Stimulated activated effector memory CD8-positive, alpha-beta T cell treated with anti-CD3 and anti-CD28 coated beads, Interleukin-12 subunit alpha, Interleukin-12 subunit beta, amount 100 ng/mL, for 72 hours (primary cell): ENCODE data around the gene LARP7.
"Not testable (repeated sequence)": the region's sequence is repeated elsewhere in the genome, so short reads cannot be mapped to it uniquely, and the experiment has no call there.

Experiments
- ATAC-seq: fragments of 150-1000 bp; cut with Tn5 transposase; 2 replicates; pipeline ENCODE4 v1.10.0; 2021
- DNase-seq, 2 donors: peaks; one replicate each; pipeline ENCODE4 v3.0.0; 2021 to 2022; ENCODE audit warnings: low spot score in 2 of 2
- H3K27ac Mint-ChIP-seq: one replicate; pipeline ENCODE4 v1.8.0; 2022; ENCODE audit warnings: mild to moderate bottlenecking, mixed read lengths
- H3K36me3 Mint-ChIP-seq: one replicate; pipeline ENCODE4 v1.8.0; 2022; ENCODE audit warnings: mild to moderate bottlenecking, mixed read lengths
- H3K4me1 Mint-ChIP-seq: one replicate; pipeline ENCODE4 v1.8.0; 2022; ENCODE audit warnings: mixed read lengths
- H3K4me3 Mint-ChIP-seq: one replicate; pipeline ENCODE4 v1.8.0; 2022; ENCODE audit warnings: mild to moderate bottlenecking, mixed read lengths
- H3K9me3 Mint-ChIP-seq: one replicate; pipeline ENCODE4 v1.8.0; 2022; ENCODE audit warnings: mixed read lengths

LARP7 gene

DNA sequence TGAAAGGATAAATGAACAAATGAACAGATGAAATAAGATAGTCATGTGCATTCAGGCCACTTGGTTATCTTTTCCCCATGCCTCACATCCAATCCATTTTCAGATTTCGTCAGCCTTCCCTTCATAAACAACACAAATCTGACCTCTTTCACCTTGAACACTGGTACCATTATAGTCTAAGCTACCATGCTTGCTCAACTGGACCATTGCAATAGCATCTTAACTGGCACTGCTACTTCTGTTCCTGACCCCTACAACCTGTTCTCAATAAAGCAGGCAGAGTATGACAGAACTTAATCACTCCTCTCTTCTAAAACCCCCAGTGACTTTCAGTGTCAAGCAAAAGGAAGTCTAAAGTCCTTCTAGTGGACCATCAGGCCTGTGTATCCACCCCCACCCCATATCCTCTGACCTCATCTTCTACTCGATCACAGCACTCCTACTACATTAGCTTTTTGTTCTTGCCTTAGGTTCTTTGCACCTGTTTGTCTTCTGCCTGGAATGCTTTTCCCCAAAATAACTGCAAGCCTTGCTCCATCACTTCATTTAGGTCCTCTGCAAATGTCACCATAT is 40.7 kb downstream of the LARP7 start:
- Mint-ChIP-seq H3K9me3 (no peaks in the 10 kb centered on the region), H3K27ac (no peak overlapping the region), H3K4me3 (no peak overlapping the region), H3K4me1 (peaks cover 7% of the 10 kb centered on the region), H3K36me3 (no peaks in the 10 kb centered on the region)
- no peak for DNase-seq
- ATAC-seq = no peak

DNA sequence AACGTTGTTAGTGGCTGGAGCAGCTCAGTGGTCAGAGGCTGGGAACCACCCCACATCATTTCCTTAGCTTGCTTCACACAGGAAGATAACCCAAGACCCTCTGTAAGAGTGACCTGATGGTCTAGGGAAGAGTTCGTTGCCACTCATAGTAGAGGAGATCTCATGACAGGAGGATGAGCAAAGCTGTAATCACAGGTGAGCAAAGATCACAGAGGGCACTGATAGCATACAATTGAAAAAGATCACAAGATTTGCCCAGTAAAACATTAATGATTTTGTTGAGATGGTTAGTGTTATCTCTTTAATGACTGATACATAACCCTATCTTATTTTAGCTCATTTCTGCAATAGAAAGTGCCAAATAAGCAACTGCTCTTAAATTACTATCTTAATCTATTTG is 44.1 kb downstream of the LARP7 start:
- peaks cover 7% of the 10 kb centered on the region for H3K4me1 Mint-ChIP-seq
- no peak for DNase-seq
- no peak overlapping the region for H3K27ac Mint-ChIP-seq
- H3K36me3 Mint-ChIP-seq = no peaks in the 10 kb centered on the region
- H3K9me3 Mint-ChIP-seq = no peaks in the 10 kb centered on the region
- H3K4me3 Mint-ChIP-seq = no peak overlapping the region
- no peak for ATAC-seq

DNA sequence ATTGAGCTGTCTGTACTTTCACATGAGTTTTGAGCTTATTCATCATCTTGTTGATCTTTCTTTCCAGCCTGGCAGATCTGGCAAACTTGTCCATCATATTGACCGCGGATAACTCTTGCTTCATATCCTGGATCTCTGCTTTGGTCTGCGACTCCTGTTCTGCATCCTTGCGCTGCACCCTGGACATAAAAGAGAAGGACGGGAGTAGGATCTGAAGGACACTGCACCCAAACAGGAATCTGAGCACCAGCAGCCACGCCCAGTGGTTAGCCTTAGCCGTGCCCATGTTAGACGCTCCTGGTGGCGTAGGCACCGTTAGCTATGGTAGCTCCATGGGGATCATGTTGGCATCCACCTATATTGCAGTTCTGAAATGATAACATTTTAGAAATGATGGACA is 56.6 kb downstream of the LARP7 start:
- H3K4me1 Mint-ChIP-seq = no peaks in the 10 kb centered on the region
- no peaks in the 10 kb centered on the region for H3K9me3 Mint-ChIP-seq
- H3K27ac Mint-ChIP-seq = no peak overlapping the region
- DNase-seq (no peak), ATAC-seq (no peak)
- H3K36me3 Mint-ChIP-seq = no peaks in the 10 kb centered on the region
- H3K4me3 Mint-ChIP-seq = no peak overlapping the region

DNA sequence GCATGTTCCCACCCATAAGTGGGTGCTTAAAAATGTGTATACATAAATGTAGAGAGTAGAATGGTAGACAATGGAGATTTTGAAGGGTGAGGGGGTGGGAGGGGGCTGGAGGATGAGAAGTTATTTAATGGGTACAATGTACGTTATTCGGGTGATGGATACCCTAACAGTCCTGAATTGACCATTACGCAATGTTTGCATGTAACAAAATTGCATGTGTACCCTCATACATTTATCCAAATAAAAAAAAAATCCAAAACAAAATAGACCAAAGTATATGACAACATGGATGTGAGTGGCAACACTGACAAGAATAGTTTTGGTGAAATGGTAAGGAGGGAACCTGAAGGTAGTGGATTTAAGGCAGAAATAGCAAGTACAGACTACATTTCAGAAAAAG is 63.7 kb downstream of the LARP7 start:
- DNase-seq = no peak
- no peaks in the 10 kb centered on the region for H3K36me3 Mint-ChIP-seq
- H3K27ac Mint-ChIP-seq = no peak overlapping the region
- H3K4me1 Mint-ChIP-seq = peaks cover 15% of the 10 kb centered on the region
- ATAC-seq = no peak
- no peaks in the 10 kb centered on the region for H3K9me3 Mint-ChIP-seq
- H3K4me3 Mint-ChIP-seq = no peak overlapping the region

DNA sequence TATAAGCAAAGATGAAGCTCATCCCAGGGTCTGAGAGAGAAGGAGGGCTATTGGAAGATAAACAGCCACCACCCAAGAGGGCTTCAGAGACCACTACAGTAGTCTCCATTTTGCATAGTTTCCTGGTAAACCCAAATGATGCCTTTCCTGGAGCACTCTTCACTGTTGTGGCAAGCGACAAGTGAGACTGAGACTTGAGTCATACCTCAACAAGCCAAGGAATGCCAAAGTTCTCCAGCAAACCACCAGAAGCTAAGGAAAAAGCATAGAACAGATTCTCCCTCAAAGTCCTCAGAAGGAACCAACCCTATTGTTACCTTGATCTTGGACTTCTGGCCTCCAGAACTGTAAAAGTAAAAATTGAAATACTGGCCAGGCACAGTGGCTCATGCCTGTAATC is 65.9 kb downstream of the LARP7 start:
- DNase-seq = no peak
- Mint-ChIP-seq H3K4me3 (no peak overlapping the region), H3K27ac (no peak overlapping the region), H3K36me3 (no peaks in the 10 kb centered on the region), H3K9me3 (no peaks in the 10 kb centered on the region), H3K4me1 (peaks cover 26% of the 10 kb centered on the region)
- no peak for ATAC-seq

DNA sequence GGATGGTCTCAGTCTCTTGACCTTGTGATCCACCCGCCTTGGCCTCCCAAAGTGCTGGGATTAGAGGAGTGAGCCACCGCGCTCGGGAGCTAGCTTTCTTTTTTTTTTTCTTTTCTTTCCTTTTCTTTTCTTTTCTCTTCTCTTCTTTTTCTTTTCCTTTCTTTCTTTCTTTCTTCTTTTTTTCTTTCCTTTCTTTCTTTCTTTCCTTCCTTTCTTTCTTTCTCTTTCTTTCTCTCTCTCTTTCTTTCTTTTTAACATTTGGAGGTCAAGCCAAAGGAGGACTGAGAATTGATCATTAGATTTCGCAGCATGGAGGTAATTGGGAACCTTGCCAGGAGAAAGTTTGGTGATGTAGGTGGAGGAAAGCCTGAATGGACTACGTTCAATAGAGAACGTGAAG is 67.4 kb downstream of the LARP7 start:
- peaks cover 26% of the 10 kb centered on the region for H3K4me1 Mint-ChIP-seq
- H3K9me3 Mint-ChIP-seq = no peaks in the 10 kb centered on the region
- H3K27ac Mint-ChIP-seq = no peak overlapping the region
- no peak for DNase-seq
- no peaks in the 10 kb centered on the region for H3K36me3 Mint-ChIP-seq
- H3K4me3 Mint-ChIP-seq = peak overlapping the region; percentile 88
- ATAC-seq = no peak

DNA sequence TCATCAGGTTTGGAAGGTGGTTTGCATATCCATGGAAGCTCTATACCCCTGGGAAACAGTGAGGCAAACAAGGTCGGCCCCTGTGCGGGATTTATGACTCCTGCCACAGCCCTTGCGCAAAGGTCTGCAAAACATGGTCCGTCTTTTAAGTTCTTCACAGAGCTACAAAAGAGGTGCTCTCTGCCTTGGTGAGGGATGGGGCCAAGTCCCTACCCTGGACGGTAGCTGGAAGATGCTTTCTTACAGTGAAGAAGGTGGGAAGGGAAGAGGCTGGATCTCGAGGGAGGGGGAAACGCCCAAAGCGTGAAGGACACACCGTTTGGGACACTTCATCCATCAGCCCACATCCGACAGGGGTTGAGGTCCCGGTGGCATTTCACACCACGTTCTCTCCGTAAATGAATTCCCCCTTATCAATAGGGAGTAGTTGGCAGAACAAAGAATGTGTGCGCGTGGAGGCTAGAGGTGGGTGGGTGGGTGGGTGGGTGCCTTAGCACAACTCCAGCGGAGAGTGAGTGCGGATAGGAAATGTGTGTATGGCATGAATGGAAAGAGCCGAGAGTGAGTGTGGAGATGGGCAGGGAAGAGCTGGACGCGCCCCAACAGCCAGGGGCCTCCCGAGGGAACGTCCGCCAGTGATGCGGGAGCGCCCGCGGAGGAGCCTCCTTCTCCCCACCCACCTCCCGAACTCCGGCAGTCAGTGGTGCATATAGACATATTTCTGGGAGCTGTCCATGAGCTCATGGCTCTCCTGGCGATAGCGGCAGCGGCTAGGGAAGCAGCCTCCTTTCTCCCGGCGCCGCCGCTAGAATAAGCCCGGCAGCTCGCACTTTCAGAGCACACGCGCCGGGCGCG is 68.3 kb downstream of the LARP7 start:
- ATAC-seq = no peak
- no peaks in the 10 kb centered on the region for H3K9me3 Mint-ChIP-seq

DNA sequence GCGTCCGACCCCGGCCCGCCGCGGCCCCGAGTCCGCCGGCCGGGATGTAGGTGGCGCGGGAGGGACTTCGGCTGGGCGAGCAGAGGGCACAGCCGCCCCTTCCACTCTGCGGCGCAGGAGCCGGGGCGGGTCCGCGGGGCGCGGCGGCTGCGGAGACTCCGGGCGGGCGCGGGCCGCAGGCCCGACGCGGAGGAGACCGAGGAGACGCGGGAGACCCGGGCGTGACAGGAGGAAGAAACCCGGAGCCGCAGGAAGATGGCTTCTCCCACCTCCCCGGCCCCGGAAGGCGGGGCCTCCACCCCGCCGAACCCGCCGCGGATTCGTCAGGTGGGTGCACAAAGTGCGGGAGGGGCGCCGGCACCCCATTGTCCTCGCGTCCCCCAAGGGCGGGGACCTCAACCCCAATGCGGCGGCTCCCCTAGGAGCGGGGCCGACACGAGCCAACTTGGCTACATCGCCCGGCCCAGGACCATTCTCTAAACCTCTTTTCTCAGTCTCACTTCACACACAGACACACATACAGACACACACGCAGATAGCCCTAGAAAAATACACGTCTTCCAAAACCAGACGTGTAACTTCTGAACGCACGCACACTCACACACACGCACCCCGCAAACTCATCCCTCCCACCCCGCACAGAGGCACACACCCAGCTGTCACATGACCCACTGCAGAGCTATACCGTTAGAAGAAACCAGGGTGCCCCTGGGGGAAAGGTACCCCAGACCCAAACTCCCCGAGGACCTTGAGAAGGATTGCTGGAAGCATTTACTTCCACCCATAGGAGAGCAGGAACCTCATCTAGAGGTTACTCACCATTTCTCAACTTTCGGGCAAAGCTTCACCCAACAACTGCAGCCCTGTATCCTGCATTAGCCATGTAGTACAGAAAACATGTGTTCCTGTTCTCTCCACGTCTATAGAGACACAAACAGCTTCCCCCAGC is 69.2 kb downstream of the LARP7 start:
- H3K9me3 Mint-ChIP-seq = not testable (repeated sequence)

More for the DNA sequence above, 68.3 kb downstream of the LARP7 start:
- Mint-ChIP-seq H3K36me3 (no peaks in the 10 kb centered on the region), H3K27ac (no peak overlapping the region), H3K4me3 (peak overlapping the region; percentile 88), H3K4me1 (peaks cover 26% of the 10 kb centered on the region)
- DNase-seq = peak in 1 of 2 donors; percentile 50

DNA sequence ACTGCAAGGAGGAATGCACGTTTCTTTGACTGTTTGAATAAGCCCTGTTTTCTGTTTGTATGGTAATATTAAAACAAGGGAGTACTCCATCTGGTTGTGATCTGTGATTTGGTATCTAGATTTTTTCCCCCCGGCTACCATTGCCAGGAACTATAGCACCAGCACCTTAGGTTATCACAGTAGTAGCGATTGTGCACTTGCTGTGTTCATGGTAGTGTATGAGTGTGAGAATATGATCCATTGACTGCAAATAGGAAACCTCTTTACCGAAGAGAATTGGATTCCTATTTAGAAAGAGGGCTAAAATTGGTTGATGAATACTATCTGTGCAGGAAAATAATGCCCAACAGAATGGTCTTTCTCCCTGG is 69.9 kb downstream of the LARP7 start:
- DNase-seq = no peak
- peak overlapping the region; percentile 84 for H3K27ac Mint-ChIP-seq
- ATAC-seq = no peak
- H3K4me1 Mint-ChIP-seq = peaks cover 26% of the 10 kb centered on the region
- H3K36me3 Mint-ChIP-seq = no peaks in the 10 kb centered on the region
- H3K4me3 Mint-ChIP-seq = peak overlapping the region; percentile 88
- H3K9me3 Mint-ChIP-seq = no peaks in the 10 kb centered on the region

More for the DNA sequence above, 69.2 kb downstream of the LARP7 start:
- DNase-seq (peak; percentile 4 to 58), ATAC-seq (peak; percentile 68)
- Mint-ChIP-seq H3K4me3 (peak overlapping the region; percentile 88), H3K27ac (peak overlapping the region; percentile 84), H3K4me1 (peaks cover 26% of the 10 kb centered on the region)
- H3K36me3 Mint-ChIP-seq = not testable (repeated sequence)
